ENCODE results near the gene LACC1.

LACC1 gene

DNA sequence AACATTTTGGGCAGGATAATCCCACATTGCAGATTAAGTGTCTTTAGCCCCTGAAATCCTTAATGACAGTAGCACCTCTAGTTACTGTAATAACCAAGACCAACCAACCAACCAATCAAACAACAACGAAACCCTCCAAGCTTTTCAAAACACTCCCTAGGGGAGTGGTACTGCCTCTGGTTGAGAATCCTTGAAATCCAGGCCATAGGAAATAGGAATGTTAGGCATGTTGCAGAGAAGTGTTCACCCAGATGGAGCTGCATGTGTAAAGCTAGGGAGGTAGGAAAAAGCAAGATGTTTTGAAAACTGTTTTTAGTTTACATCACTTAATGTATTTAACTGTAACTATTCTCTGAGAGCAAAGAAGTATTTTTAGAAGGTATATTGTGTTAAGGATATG, 4.5 kb downstream of the LACC1 start:
- DNase-seq: peak; percentile 54

DNA sequence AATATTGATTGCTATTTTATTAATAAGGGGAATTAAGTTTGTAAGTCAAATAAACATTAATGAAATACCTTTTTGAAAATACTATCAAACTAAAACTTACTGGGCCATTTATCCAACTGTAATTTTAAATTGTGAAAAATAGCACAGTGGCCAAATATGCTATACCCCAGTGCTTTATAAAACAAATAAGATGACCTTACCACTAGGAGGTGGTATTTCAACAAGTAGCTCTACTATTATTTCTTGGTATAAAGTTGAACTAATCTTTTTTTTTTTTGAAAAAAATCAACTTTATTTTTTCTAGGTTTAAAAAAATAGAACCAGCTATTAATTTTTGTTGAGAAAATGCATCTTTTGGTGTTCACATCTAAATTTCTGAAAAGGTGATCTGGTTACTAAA, 14.7 kb downstream of the LACC1 start:
- DNase-seq: no peak

DNA sequence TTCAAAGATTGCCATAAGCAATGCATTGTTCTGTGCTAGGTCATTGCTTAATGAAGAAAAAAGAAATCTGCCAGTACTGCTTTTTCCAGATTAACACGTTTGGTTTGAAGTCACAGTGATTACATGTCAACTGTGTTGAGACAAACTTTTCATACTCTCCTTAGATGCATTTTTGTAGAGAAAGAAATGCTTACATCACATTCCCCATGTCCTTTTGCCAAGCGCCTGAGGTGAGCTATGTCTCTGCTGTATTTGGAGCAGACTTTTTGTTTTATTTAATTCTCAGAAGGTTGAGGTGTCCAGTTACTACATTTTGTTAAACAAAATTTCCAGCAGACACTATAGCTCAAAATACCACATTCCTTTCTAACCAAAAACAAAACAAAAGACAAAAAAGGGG, 16.2 kb downstream of the LACC1 start:
- peak; percentile 18 for DNase-seq

DNA sequence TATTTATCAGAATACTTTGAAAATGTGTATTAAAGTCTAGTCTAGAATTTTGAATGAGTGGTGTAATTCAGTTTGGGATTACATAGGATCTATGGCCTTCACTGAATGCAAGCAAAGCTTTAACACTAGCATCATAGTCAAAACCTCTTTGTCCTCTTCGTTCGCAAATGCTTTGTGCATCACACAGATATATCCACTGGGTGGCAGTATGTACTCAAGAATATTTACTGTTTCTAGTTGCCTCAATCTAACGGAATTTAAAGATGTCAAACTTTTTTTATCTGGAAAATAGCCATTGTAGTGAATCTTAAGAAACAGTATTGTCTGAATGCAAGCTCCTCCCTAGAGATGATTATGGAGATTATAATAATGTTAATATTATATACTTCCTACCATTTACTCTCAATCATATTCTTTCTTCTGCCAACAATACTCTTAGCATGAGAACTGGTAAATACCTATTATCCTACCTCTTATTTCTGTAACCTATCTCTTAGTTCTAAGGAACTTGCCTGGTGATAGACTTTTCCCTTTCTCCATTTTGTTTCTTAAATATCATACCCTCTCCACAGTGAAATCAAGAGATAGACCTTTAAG, 25.8 kb downstream of the LACC1 start:
- peak; percentile 73 for DNase-seq

DNA sequence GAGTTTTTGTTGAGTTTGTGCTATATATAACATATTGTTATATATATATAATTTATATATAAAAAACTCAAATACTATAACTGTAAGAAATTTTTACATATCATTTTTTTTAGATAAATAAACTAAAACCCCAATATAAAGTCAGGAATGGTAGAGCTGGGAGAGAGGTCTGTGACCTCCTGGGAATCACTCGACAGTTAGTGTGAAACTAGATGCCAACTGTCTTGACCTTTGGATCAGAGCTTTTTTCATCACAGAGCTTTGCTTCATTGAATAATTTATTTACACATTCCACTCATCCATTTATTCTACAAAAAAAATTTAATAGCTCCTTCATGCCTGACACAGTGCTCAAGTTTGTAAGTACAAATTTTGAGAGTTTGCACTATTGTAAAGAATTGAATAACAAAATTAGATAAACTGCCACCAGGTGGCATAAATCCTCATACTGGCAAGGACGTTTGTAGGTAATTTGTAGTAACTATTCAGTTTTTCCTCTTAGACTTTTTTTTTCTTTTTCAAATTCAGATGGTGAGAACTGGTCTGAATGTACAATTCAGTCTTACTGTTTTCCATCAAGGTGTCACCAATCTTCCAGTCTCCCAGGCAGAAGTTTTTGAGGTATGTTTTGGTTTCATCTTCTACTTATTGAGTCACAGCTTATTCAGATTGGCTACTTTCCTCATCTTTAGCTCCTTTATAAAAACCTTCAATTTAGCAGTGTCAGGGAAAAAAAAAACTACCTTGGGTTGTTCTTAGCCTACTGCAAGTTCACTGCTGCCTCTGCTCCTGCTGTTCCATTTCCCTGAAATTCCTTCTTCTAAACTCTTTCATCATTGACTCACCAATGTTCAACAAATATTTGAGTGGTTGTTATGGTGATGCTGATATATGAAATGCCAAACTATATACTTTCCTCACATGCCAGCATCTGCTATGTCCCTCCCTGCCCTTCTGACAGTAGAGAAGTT, 28.7 kb downstream of the LACC1 start:
- peak; percentile 72 for DNase-seq

DNA sequence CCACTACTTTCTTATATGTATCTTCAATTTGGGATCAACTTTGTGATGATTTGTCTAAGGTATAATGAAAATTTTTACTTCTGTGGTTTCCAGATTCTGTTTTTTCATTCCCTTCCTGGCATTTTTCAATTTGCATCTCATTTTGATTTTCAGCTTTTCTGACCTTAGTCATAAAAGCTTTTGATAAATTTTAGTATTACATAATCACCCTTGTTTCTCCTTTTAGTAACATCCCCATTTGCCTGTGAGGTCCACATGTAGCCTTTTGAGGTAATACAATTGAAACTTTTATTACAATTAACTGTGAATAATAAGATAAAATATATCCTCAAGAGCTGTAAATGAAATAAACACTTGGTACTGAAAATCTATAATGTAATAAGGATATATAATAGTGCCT, 31.2 kb downstream of the LACC1 start:
- DNase-seq: no peak

DNA sequence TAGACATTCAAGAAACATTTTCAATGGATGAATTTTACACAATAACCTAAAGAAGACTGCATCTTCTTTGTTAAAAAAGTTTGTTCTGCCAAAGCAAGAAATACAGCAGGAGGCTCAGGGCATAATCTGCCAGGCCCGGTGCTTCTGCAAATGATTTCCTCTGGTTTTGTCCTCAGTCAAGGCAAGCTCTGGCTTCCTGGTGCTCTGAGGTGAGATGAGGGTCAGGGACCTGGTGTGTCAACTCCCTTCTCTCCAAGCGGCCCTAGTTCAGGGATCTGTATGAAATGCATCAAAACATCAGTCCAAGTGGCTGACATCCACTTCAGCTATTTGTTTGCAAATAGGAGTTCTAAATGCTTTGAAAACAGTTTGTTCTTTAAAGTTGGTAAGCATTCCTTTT, 31.6 kb downstream of the LACC1 start:
- DNase-seq: no peak

DNA sequence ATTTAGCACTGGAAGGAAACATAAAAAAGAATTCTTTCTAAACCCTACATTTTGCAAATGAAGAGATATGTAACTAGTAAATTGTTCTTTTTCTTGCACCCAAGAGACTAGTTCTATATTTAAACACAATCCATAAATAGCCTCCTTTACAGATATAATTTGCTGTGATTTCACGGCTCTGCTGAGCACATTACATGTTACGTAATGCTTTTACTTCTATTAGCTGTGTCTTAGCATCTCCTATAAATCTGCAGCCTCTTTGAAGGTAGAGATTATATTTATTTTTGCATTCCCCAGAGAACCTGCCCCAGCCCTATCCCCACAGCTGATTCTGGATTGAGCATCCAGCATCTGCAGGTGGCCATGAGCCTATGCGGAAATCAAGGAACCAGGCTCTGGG, 32.2 kb downstream of the LACC1 start:
- no peak for DNase-seq

DNA sequence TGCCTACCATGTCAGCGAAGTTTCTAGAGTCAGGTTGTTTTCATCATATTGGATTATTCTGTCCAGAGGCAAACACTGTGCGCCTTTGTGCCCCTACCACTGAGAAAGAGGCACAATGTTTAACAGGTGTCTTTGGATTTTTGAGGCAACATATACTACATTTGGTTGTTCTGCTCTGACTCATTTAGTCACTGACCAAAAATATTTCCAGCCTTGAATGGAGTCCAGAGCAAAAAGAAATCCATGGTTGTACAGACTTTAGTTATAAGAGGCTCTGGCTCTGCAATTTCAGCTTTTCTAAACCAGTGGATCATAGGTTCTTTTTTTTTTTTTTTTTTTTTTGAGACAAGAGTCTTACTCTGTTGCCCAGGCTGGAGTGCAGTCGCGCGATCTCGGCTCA, 35.7 kb downstream of the LACC1 start:
- peak; percentile 56 for DNase-seq

DNA sequence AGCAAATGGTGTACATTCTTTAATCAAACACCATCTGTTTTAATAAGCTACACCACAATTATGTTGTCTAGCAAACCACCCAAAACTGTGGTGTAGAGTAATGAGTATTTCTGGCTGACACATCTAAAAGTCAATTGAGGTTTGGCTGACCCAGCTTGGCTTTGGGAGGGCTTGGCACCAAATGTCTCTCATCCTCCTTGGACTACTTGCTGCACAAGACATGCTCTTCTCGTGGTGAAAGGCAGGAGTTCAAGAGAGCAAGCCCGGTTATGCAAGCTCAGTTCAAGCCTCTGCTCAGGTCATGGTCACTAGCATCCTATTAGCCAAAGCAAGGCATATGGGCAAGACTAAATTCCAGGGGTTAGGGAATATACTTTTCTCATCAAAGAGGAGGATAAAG, 37.1 kb downstream of the LACC1 start:
- no peak for DNase-seq

DNA sequence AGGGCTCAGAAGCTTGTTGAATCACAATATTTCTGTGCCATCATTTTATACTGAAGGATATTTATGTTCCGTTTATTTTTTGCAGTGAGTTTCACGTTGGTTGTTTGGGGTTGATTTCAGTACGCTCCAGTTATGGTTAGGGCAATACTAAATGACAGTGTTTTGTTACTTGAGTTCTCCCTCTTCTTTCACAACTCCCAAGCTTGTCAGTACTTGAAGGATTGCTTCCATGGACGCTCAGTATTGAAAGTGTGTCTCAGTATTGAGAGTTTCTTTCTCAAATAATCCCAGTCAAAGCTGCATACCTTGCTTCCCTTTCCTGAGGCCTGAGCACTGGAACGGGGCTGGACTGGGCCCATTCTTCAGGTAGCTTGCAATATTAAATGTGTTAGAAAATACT, 38.9 kb downstream of the LACC1 start:
- DNase-seq: no peak

DNA sequence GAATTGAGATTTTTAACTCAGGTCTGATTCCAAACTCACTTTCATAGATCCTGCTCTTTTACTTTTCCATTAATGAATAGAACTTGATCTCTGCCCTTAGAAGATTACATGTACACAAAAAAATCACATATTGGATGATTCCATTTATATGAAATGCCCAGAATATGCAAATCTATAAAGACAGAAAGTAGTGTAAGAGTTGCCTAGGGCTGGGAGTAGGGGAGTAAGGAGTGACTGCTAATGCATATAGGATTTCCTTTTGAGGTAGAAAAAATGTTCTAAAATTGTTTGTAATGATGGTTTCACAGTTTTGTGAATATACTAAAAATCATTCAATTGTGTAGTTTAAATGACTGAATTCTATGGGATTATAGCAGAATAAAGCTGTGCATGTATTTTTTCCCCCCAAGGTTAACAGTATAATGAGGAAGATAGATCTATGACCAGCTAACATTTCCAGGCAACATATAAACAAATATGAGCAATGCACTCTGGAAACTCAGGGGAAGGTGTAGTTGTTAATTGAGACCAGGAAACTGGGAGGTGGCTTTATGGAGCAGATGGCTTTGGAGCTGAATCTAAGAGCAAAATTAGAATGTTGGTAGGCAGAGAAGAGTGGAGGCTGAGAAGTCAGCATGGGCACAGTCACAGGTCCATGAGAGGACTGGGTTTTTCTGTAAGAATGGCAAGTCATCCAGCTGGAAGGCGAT, 41.4 kb downstream of the LACC1 start:
- no peak for DNase-seq

DNA sequence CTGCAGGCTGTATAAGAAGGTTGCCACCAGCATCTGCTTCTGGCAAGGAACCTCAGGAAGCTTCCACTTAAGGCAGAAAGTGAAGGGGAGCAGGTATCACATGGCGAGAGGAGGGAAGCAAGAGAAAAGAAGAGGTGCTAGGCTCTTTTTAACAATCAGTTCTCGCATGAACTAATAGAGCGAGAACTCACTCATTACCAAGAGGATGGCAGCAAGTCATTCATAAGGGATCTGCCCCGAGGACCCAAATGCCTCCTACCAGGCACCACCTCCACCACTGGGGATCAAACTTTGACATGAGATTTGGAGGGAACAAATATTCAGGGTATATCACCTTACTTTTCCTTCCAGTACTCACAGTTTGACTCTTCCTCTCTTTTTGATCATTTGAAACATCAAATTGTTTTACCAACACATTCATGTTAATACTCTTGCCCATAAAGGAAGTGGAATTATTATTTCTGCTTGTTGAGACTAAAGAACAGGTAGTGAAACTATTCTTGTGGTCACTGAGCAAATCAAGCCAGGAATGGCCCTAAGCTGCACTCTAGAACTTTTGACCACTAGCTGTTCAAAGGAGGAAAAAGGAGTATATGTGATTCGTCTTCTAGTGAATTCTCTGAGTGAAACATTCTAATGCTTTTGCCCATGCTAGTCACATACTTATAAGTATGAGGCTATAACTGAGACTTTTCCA, 45.0 kb downstream of the LACC1 start:
- no peak for DNase-seq

DNA sequence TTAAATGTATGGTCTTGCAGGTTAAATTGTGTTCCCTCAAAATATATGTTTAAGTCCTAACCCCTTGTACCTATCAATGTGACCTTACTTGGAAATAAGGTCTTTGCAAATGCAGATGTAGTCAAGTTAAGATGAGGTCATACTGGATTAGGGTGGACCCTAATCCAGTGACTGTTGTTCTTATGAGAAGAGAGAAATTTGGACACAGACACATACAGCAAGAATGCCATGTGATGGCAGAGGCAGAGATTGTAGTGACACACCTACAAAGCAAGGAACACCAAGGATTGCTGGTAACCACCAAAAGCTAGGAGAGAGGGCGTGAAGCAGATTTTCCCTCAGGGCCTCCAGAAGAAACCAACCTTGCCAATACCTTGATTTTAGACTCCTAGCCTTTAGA, 50.2 kb downstream of the LACC1 start:
- no peak for DNase-seq

DNA sequence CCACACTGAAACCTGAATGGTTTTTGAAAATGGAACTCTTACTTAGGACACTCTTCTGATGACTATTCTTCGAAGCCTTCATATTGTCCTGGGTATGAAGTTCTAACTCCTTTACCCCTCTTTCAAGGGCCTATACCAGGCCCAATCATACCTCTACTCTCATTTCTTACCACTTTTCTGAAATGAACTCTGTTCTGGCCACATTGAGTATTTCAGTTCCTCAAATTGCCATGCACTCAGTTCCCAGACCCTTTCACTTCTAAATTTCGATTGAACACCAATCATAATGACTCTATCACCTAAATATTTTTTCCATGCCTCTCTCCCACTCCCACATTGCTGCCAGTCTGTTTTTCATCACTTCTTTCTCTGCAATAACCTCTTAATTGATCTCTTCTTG, 53.7 kb downstream of the LACC1 start:
- DNase-seq: no peak

DNA sequence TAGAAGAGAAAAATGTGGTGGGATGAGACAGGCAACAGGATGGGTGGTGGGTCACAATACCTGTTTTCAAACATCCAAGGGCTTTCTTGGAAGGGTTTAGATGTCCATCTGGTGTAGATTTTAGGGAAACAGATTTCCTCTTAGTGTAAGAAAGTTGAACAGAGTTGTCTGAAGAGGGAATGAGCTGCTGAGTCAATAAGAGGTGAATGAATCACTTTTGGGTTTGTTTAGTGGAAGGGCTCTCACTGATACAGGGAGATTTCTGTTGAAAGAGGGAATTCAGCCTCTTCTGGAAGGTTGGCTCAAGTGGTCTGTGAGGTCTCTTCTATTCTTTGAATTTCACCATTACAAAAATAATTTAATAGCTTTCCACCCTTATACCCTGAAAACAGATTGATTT, 54.6 kb downstream of the LACC1 start:
- DNase-seq: peak; percentile 20

DNA sequence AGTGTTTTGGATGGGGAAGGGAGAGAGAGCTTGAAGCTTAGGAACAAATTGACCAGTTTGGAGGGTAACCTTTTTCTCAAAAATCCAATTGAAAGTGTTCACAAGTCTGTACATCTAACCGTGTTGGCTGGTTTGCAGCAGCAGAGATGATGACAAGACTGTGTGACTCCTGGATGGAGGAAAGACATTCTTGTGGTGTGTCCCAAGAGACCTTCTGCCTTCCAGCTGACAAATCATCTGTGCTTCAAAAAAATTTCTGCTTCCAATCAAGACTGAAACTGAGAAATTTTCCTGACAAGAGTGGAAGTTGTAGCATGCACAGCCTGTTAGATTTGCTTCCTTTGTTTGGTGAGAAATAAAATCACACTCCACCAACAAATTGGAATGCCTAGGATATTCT, 56.2 kb downstream of the LACC1 start:
- peak; percentile 60 for DNase-seq

DNA sequence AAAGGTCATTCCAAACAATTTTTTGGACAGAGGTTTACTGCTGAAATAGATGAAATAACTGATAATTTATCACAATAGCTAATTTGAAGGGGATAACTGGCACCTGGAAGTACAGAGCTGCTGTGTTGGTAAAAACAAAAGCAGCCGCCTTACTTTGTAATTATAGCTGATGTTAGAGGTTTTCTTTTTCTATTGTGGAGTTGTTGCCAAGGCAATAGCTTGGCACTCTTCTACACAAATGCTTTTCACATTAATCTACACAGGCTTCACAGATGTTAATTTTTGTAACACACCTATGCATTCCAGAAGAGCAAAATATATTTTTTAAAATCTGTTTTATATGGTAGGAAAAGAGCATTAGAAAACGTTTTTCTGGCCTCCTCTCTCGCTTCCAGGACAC, 56.9 kb downstream of the LACC1 start:
- no peak for DNase-seq

DNA sequence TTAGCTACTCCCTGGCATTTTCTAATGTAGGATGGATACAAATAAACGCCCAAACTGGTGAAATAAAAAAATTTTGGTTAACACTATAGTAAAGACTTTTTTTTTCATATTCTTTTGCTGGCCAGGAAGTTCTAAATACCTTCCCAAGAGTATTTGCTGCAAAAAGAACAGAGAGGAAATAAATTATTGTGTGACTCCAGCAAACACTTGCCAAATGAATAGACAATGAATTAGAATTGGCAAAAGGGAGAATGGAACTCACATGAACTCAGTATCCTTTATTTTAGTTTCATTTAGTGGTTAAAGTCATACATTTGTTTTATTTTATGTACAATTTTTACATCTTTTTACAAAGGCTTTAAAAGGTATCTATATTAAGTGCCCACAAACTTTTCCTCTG, 58.1 kb downstream of the LACC1 start:
- DNase-seq: no peak

DNA sequence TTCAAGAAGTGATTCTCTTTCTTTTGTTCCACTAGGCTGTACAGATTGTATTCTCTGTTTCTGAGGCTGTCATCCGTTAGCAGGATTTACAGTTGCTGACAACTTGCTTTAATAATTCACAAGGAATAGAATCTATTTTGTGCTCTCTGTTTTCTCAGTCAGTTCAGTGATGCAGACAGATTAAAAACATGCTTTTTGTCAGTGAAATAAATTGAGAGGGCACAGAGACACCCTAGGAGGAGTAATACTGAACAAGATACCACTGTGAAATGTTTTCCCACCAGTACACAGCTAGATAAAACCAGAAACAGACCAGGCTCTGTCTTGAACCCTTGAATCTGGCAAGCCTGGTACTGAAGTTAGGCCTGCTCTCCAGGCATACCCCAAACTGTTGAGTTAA, 58.7 kb downstream of the LACC1 start:
- no peak for DNase-seq

DNA sequence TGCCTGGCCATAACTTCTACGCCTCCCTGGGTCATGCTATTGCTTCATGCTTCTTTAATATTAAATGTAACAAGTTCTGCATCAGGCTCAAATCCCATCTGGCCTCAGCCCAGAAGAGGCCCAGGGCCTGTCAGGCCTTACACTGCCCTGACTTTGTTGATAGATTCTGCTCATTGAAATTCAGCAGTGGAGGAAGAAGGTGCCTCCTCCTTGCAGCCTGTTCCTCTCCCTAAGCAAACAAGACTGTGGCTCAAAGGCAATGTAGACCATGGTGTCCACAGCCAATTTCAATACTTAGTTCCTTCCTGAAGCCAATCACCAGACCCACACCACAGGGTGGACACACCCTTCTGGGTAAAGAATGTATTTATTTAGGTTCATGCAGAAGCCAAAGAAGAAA, 59.4 kb downstream of the LACC1 start:
- DNase-seq: no peak

DNA sequence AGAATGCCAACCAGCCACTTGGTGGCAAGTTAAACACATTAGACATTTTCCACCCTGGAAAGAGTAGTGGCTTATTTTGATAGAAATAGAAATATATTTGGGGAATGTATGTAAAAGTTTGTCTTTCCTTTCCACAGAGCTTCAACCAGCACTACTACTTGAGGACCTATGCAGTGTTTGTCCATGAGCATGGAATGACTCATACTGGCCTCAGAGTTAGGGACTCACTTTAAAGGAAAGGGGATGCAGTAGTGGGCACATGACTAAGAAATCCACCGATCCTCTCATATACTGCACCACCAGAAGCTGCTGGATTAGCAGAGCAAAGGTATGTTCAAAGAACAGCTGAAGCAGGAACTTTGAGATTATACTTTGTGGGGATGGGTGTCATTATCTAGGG, 62.6 kb downstream of the LACC1 start:
- DNase-seq: no peak
